Natural killer cell (primary cell): ENCODE data around the gene EFHD1. TPM values are rescaled to one million over a fixed set of nuclear protein-coding genes. Genes with fewer than 3 reads are reported as not detected.

Experiments used
- ATAC-seq, 3 donors: fragments of 150-1000 bp in 2 of 3; fragments of 200-7000 bp in 1 of 3; cut with Tn5 transposase; 1 replicate in 1 of 3; 2 replicates in 2 of 3; pipeline ENCODE4 v1.10.0; 2021; ENCODE audit warnings: mild to moderate bottlenecking in 2 of 3, moderate library complexity in 2 of 3
- DNase-seq, 2 donors: peaks; one replicate each; pipeline versions ENCODE4 v3.0.0 to v3.0.0-alpha.2; 2013 to 2021; ENCODE audit warnings: mixed read lengths in 1 of 2
- H3K27ac ChIP-seq: one replicate; pipeline ENCODE4 v1.5.1; 2013; ENCODE audit warnings: mild to moderate bottlenecking, low read length
- H3K27me3 ChIP-seq: one replicate; pipeline ENCODE4 v1.6.1; 2013; ENCODE audit warnings: low read length; ENCODE audit not compliant: control insufficient read depth, insufficient read depth
- H3K36me3 ChIP-seq: one replicate; pipeline ENCODE4 v1.6.1; 2013; ENCODE audit warnings: low read length; ENCODE audit not compliant: control insufficient read depth, insufficient read depth
- H3K4me1 ChIP-seq: one replicate; pipeline ENCODE4 v1.6.1; 2013; ENCODE audit warnings: low read length; ENCODE audit not compliant: control insufficient read depth, insufficient read depth
- H3K4me3 ChIP-seq: one replicate; pipeline ENCODE4 v1.5.1; 2013; ENCODE audit warnings: low read length
- H3K9me3 ChIP-seq: one replicate; pipeline ENCODE4 v1.6.1; 2013; ENCODE audit warnings: low read length; ENCODE audit not compliant: control insufficient read depth, insufficient read depth
- H3K27ac Mint-ChIP-seq, 2 donors: one replicate each; pipeline ENCODE4 v1.8.0; 2022; ENCODE audit warnings: mild to moderate bottlenecking in 2 of 2, mixed read lengths in 2 of 2, moderate library complexity in 1 of 2
- H3K27me3 Mint-ChIP-seq, 2 donors: one replicate each; pipeline ENCODE4 v1.8.0; 2022; ENCODE audit warnings: low read depth in 2 of 2, mixed read lengths in 2 of 2
- H3K36me3 Mint-ChIP-seq: one replicate; pipeline ENCODE4 v1.8.0; 2022; ENCODE audit warnings: mixed read lengths
- H3K4me1 Mint-ChIP-seq, 2 donors: one replicate each; pipeline ENCODE4 v1.8.0; 2022; ENCODE audit warnings: mixed read lengths in 2 of 2
- H3K4me3 Mint-ChIP-seq: one replicate; pipeline ENCODE4 v1.8.0; 2022; ENCODE audit warnings: mild to moderate bottlenecking, moderate library complexity, mixed read lengths
- H3K9me3 Mint-ChIP-seq, 2 donors: one replicate each; pipeline ENCODE4 v1.8.0; 2022; ENCODE audit warnings: mixed read lengths in 2 of 2
- WGBS: methylation state at CpG from one replicate; pipeline ENCODE4 v1.1.7; 2013; ENCODE audit warnings: missing lambda C conversion rate; ENCODE audit not compliant: insufficient coverage; 5-methylcytosine and 5-hydroxymethylcytosine counted together
- intact Hi-C: fragments of 100-400 bp; cut with micrococcal nuclease; formaldehyde crosslinking; loops from one replicate; pipeline ENCODE4 v1.14.2; 2022
- total RNA-seq, 4 donors: library from RNA; stranded (reverse); fragments of 120-200 nt in 1 of 4; gene quantifications; one replicate each; pipeline versions ENCODE4 v1.2.3 to v1.2.4, GENCODE V29; 2013 to 2022
- TF ChIP-seq, protein P1 (sequence below): fragments of 200-600 bp; IDR thresholded peaks from one replicate; pipeline ENCODE4 v1.8.0; 2022; ENCODE audit warnings: antibody characterized with exemption

Gene EFHD1
- total RNA-seq, 3 donors from 2014 or later (not counting 1 experiment from before 2014, with no cell fraction given): 0.58 TPM; not detected in 2

DNA sequence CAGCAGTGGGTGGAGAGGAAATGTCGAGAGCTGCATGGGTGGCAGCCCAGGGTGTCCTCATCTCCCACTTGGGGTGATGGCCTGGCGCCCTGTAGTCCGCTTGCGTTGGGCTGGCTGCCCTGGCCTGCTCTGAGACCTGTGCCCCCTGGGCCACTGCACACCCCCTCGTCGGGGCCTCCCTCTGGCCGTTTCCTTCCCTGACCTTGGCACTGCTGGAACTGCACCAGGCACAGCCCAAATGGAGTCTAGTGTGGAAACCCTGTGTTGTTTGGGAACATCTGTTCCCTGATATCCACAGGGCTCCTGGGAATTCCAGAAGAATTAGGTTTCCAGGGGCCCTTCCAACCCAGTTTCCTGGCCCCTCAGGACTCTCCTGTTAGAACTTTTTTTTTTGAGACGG, 13.9 kb downstream of the EFHD1 start:
- DNase-seq (no peak), ATAC-seq (no peak)
- no peaks in the 10 kb centered on the region for H3K4me1 Mint-ChIP-seq
- intact Hi-C loops: no loop called here
- Histone ChIP-seq H3K36me3 (no peaks in the 10 kb centered on the region), H3K4me1 (no peaks in the 10 kb centered on the region), H3K27me3 (peaks cover 2% of the 10 kb centered on the region), H3K4me3 (no peak overlapping the region), H3K27ac (no peak overlapping the region), H3K9me3 (no peaks in the 10 kb centered on the region)
- H3K9me3 Mint-ChIP-seq: no peaks in the 10 kb centered on the region
- 85% methylated on average over 8 of the region's 8 CpGs for WGBS
- H3K36me3 Mint-ChIP-seq: no peaks in the 10 kb centered on the region
- TF ChIP-seq, protein P1, sequence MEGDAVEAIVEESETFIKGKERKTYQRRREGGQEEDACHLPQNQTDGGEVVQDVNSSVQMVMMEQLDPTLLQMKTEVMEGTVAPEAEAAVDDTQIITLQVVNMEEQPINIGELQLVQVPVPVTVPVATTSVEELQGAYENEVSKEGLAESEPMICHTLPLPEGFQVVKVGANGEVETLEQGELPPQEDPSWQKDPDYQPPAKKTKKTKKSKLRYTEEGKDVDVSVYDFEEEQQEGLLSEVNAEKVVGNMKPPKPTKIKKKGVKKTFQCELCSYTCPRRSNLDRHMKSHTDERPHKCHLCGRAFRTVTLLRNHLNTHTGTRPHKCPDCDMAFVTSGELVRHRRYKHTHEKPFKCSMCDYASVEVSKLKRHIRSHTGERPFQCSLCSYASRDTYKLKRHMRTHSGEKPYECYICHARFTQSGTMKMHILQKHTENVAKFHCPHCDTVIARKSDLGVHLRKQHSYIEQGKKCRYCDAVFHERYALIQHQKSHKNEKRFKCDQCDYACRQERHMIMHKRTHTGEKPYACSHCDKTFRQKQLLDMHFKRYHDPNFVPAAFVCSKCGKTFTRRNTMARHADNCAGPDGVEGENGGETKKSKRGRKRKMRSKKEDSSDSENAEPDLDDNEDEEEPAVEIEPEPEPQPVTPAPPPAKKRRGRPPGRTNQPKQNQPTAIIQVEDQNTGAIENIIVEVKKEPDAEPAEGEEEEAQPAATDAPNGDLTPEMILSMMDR: no peak
- no peak overlapping the region for H3K4me3 Mint-ChIP-seq
- no peak overlapping the region for H3K27ac Mint-ChIP-seq
- H3K27me3 Mint-ChIP-seq: peaks cover 0 to 4% of the 10 kb centered on the region in 2 donors

DNA sequence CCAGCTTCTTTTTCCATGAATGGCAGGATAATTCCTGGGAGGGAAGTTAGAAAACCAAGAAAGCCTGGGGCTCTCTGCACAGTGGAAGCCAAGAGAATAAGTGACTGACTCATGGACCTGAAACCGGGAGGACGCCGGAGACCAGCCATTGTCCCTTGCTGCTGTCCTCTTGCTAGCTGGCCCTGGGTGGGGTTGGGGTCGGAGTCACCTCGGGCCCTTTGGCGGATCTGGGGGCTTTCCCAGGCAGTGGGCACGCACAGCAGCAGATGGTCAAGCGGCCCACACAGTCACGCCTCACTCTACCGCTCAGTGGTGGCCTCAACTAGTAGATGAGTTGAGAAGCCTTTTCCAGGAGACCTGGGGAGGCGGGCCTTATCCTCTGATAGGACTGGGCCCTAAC, 15.6 kb downstream of the EFHD1 start:
- Mint-ChIP-seq H3K27me3 (peaks cover 0 to 4% of the 10 kb centered on the region in 2 donors), H3K36me3 (no peaks in the 10 kb centered on the region), H3K4me3 (no peak overlapping the region), H3K27ac (no peak overlapping the region), H3K4me1 (no peaks in the 10 kb centered on the region), H3K9me3 (no peaks in the 10 kb centered on the region)
- no peak for ATAC-seq
- TF ChIP-seq, protein P1: no peak
- H3K4me3 ChIP-seq: no peak overlapping the region
- H3K4me1 ChIP-seq: no peaks in the 10 kb centered on the region
- no peak for DNase-seq
- no peaks in the 10 kb centered on the region for H3K9me3 ChIP-seq
- WGBS: 91% methylated on average over 11 of the region's 11 CpGs
- no peaks in the 10 kb centered on the region for H3K27me3 ChIP-seq
- intact Hi-C loops: no loop called here
- no peaks in the 10 kb centered on the region for H3K36me3 ChIP-seq
- no peak overlapping the region for H3K27ac ChIP-seq

DNA sequence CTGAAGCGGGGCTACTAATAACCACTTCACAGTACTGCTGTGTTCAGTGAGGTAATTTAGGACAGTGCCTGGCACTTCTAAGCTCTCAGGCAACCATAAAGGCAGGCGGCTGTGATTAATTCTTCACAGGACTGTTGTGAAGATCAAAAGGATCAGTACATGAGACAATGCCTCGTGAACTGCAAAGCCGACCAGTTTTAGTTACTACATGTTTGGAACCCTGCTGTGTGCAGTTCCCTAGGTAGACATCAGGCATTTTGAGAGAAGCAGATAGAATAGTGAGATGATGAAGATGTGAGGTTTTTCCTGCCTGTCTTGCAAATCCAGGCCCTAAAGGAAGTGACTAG, 19.1 kb downstream of the EFHD1 start:
- no peak for ATAC-seq
- intact Hi-C loops: no loop called here
- Mint-ChIP-seq H3K27ac (no peak overlapping the region), H3K27me3 (no peaks in the 10 kb centered on the region), H3K4me3 (no peak overlapping the region), H3K4me1 (no peaks in the 10 kb centered on the region), H3K36me3 (no peaks in the 10 kb centered on the region), H3K9me3 (no peaks in the 10 kb centered on the region)
- TF ChIP-seq, protein P1: no peak
- Histone ChIP-seq H3K27me3 (no peaks in the 10 kb centered on the region), H3K36me3 (no peaks in the 10 kb centered on the region), H3K9me3 (no peaks in the 10 kb centered on the region), H3K4me3 (no peak overlapping the region), H3K27ac (no peak overlapping the region), H3K4me1 (no peaks in the 10 kb centered on the region)
- DNase-seq: no peak
- 89% methylated on average over 4 of the region's 4 CpGs for WGBS

DNA sequence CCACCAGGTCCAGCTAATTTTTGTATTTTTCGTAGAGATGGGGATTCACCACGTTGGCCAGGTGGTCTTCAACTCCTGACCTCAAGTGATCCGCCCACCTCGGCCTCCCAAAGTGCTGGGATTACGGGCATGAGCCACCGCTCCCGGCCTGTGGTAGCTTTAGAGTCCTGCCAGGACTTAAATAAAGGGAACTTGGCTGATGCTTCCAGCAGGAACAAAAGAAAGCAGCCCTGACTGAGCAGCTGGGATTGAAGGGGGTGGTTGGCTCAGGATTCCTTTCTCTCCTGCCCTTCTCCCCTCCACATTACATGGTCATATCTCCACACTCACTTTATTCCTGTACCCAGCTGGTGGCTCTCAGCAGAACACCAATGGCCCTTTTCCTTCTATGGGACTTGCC, 20.0 kb downstream of the EFHD1 start:
- intact Hi-C loops: no loop called here
- DNase-seq: no peak
- no peak overlapping the region for H3K4me3 Mint-ChIP-seq
- no peaks in the 10 kb centered on the region for H3K36me3 ChIP-seq
- no peak for ATAC-seq
- no peaks in the 10 kb centered on the region for H3K4me1 ChIP-seq
- H3K4me1 Mint-ChIP-seq: peaks cover 0 to 4% of the 10 kb centered on the region in 2 donors
- TF ChIP-seq, protein P1: no peak
- H3K27ac Mint-ChIP-seq: no peak overlapping the region
- H3K9me3 Mint-ChIP-seq: no peaks in the 10 kb centered on the region
- no peak overlapping the region for H3K27ac ChIP-seq
- H3K9me3 ChIP-seq: no peaks in the 10 kb centered on the region
- H3K36me3 Mint-ChIP-seq: no peaks in the 10 kb centered on the region
- H3K27me3 Mint-ChIP-seq: no peaks in the 10 kb centered on the region
- no peak overlapping the region for H3K4me3 ChIP-seq
- WGBS: 90% methylated on average over 7 of the region's 7 CpGs
- H3K27me3 ChIP-seq: no peaks in the 10 kb centered on the region
